Tibial nerve (tissue), 4 donors: ENCODE data around the gene RHBDL1.

ENCODE experiments used
- CTCF ChIP-seq, 5 experiments: fragments of 200-600 bp in 3 of 5; fragments of 450-650 bp in 2 of 5; sonication (generic) in 3 of 5; IDR thresholded peaks; one replicate each; pipeline ENCODE4 v1.5.1; 2016 to 2019; ENCODE audit warnings: antibody characterized with exemption in 5 of 5, mild to moderate bottlenecking in 3 of 5, moderate library complexity in 2 of 5
- EP300 ChIP-seq, 2 donors: sonication (generic); formaldehyde crosslinking; IDR thresholded peaks; one replicate each; pipeline ENCODE4 v1.6.1; 2017; ENCODE audit warnings: antibody characterized with exemption in 2 of 2, mild to moderate bottlenecking in 1 of 2
- POLR2A ChIP-seq, 2 donors: fragments of 450-650 bp; IDR thresholded peaks; one replicate each; pipeline ENCODE4 v1.6.1; 2017; ENCODE audit warnings: antibody characterized with exemption in 2 of 2, mild to moderate bottlenecking in 2 of 2, moderate library complexity in 2 of 2

- TF ChIP-seq POLR2A (IDR thresholded peaks at IDR 0.05), result no peak
- TF ChIP-seq CTCF (IDR thresholded peaks at IDR 0.05), result no peak
- TF ChIP-seq EP300 (IDR thresholded peaks at IDR 0.05), result no peak
These were observed 30.9 kb upstream of the RHBDL1 start for GRCh38 chr16:644556-644955.
